ENCODE data around the gene ZMYND8.
A peak's percentile ranks its signal among the peaks of the same experiment; 100 is the strongest.
"Not testable (repeated sequence)": the region's sequence is repeated elsewhere in the genome, so short reads cannot be mapped to it uniquely, and the experiment has no call there.

ZMYND8 gene

DNA sequence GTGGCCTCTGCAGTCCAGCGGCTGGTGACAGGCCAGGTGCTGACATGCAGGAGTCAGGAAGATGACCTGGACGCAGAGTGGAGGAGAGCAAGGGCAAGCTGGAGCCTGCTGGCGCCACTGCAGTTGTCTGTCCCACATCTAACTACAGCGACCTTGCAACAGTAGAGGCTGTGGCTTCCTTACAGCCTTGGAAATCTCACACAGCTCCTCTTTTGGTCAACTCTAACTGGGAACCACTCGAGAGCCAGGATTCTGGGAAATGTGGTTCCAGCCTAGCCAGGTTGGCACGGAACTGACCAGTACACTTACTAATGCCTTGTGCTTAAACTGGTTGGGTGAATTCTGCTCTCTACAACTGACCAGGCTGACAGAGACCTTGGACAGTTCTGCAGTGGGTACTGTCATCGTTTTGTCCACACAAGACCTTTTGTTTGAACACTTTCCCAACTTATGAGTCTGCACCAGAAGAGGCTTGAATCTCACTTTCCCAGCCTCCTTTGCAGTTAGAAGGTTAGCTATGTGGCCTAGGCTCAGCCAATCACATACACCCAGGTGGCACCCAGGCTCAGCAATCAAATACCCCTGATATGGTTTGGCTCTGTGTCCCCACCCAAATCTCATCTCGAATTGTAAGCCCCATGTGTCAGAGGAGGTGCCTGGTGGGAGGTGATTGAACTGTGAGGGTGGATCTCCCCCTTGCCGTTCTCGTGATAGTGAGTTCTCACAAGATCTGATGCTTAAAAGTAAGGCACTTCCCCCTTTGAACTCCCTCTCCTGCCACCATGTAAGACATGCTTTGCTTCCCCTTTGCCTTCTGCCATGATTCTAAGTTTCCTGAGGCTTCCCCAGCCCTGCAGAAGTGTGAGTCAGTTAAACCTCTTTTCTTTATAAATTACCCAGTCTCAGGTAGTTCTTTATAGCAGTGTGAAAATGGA, 153.5 kb downstream of the ZMYND8 start:
- DNase-seq (ENCODE audit: low read depth): no peak

DNA sequence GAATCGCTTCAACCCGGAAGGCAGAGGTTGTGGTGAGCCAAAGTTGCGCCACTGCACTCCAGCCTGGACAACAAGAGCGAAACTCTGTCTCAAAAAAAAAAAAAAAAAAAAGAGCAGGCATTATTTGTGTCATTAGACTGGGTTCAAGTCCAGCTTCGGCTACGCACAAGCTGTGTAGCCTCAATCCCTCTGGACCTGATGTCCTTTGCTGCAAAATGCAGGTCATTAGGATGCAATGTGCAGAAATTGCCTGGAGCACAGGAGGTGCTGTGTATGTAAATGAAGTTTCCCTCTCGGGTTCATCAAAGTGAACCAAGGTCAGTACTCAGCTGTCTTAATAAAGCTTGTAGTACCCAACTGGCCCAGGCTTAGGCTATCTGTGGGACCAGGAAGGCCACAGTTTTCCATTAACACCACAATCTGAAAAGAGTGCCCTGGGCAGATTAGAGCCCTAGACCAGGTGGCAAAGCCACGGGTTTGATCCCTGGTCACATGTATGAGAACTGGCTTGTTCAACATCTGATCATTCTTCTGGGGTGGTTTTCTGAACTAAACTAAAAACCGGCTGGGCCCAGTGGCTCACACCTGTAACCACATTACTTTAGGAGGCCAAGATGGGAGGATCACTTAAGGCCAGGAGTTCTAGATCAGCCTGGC, 155.3 kb downstream of the ZMYND8 start:
- DNase-seq (ENCODE audit: low read depth): no peak

DNA sequence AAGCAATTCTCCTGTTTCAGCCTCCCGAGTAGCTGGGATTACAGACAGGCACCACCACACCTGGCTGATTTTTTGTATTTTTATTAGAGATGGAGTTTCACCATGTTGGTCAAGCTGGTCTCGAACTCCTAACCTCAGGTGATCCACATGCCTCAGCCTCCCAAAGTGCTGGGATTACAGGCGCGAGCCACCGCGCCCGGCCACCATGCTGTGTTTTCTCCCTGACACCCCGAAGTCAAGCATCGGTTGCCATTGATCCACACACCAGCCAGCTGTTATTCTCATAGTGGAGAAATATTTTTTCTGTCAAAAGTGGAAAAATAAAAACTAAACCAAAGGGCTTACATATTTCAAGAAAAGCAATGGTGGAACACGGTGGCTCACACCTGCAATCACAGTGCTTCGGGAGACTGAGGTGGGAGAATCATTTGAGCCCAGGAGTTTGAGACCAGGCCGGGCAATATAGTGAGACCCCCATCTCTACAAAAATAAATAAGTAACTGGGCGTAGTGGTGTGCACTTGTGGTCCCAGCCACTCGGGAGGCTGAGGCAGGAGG, 157.4 kb downstream of the ZMYND8 start:
- DNase-seq (ENCODE audit: low read depth): no peak

DNA sequence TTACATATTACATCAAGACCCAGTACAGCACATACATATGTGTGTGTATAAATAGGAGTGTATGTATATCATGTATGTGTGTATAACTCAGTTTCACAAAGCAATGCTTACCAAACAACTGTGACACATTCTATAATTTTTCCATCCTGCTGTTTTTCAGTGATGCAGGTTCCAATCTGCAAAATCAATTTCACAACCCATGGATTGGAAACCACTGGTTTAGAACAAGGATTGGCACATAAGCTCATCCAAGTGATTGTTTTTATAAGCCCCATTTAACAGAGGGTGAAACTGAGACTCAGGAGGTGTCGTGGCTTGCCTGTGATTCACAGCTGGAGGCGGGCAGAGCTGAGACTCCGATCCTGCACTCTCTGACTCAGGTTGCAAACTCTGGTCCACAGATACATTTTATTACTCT, 158.2 kb downstream of the ZMYND8 start:
- DNase-seq (ENCODE audit: low read depth): no peak

DNA sequence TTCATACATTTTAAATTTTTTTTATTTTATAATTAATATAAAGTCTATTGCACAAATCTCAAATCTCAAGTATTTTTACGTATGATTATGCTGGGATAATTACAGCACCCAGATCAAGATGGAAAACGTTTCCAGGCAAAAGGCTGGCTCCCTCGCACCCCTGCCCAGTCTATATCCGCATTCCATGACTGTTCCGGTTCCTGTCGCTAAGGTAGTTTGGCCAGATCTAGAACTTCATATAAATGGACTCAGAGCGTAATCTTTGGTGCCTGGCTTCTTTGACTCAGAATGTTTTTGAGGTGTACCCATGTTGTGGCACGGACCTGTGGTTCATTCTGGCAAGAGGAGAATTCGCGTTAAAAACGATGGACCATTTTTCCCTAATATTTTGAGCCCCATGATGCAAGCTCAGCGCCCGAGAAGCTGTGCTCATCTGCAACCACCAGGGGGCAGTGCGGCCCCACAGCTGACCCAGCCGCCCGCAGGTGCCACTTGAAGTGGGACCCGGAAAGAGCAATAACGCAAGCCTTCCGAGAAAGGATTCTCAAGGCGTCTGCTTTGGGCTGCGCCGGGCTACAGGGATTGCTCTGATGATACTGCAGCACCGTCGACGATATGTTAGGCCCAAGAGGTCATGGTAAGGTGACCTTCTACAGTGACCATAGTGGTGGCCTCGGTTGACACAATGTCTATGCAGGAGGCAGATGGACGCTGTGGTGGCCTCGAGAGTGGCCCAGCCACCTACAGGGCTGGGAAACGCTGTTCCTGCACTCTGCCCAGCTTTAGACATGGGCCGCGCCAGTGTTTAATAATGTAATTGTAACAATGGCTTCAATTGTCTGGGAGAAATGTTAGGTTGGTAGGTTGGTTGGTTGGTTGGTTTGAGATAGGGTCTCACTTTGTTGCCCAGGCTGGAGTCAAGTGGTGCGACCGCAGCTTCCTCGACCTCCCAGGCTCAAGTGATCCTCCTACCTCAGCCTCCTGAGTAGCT, 160.1 kb downstream of the ZMYND8 start:
- peak; percentile 39 for DNase-seq (ENCODE audit: low read depth)

DNA sequence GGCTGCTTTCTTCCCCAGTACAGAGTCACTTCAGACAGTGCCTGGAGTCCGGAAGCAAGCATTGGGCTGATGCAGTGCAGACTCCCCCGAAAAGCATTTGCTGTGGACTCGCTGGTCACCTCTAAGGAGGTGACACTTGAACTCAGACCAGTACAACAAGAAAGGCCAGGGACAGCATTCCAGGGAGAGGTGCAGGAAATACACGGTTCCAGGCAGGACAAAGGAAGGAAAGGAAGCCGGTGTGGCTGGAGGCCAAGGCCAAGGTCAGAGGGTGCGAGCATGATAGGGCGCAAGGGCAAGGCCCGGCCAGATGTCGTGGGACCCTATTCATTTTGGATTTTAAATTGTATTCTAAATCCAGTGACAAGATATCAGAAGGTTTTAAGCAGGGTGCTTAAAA, 160.9 kb downstream of the ZMYND8 start:
- no peak for DNase-seq (ENCODE audit: low read depth)

DNA sequence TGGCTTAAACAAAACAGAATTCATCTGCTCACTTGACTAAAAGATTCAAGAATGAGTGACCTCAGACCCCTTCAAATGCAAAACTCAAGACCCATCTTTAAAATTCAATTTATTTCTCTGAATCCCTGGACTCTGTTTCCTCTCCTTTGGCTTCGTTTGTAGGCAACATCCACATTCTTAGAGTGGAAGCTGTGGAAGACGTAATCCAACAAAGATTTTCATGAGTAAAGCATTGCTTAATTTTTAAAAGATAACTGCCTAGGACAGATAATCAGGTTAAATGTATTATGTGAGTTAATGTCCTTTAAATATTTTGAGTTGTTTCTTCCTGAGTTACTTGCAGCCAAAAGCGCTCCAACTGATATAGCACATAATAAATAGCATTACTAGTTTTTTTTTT, 164.5 kb downstream of the ZMYND8 start:
- no peak for DNase-seq (ENCODE audit: low read depth)

DNA sequence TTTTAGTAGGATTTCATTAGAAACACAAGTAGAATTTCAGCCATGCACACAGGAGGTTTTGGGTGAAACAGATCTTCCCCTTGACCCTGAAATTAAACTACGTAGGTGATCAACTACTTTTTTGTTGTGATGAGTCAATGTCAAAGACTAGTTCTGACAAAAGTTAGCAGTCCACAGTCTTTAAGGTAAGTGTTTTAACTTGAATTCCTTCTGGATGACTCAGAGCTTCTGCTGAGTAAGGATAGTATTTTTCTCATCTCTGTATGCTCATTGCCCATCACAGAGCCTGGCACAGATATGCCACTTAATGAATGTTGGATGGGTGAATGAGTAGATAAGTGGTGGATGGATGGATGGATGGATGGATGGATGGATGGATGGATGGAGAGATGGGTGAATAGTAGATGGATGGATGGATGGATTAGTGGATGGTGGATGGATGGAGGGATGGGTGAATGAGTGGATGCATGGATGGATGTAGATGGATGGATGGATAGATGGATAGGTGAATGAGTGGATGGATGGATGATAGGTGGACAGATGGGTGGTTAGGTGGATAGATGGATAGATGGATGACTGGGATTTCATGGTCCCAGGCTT, 165.3 kb downstream of the ZMYND8 start:
- no peak for DNase-seq (ENCODE audit: low read depth)

DNA sequence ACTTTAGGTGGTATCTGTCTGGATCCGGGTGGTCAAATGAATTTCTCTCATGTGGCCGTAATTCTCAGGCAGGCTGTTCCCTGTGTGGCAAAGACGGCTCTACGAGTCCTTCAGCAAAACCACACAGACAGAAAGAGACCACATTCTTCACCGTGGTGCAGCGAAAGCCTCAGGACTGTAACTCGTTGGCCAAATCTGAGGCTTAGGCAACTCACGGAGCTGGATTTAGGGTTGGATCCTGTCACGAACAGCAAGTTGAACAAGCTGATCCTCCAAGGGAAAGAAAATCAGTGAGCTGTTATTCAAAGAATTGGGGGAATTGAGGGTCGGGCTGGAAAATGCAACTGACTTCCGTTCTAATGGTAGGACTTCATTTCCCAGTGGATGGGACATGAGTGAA, 167.4 kb downstream of the ZMYND8 start:
- no peak for DNase-seq (ENCODE audit: low read depth)

DNA sequence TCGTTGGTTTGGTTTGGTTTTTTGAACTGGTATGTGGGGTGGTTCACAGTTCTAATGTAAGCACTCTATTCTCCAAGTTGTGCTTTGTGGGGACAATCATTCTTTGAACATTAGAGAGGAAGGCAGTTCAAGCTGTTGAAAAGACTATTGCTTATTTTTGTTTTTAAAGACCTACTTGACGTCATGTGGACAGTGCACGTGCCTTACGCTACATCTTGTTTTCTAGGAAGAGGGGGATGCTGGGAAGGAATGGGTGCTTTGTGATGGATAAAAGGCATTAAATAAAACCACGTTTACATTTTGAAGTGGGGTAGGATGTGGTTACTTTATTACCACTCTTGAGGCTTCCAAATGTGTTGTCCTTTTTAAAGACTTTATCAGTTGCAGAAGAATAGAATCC, 168.0 kb downstream of the ZMYND8 start:
- DNase-seq (ENCODE audit: low read depth): no peak

DNA sequence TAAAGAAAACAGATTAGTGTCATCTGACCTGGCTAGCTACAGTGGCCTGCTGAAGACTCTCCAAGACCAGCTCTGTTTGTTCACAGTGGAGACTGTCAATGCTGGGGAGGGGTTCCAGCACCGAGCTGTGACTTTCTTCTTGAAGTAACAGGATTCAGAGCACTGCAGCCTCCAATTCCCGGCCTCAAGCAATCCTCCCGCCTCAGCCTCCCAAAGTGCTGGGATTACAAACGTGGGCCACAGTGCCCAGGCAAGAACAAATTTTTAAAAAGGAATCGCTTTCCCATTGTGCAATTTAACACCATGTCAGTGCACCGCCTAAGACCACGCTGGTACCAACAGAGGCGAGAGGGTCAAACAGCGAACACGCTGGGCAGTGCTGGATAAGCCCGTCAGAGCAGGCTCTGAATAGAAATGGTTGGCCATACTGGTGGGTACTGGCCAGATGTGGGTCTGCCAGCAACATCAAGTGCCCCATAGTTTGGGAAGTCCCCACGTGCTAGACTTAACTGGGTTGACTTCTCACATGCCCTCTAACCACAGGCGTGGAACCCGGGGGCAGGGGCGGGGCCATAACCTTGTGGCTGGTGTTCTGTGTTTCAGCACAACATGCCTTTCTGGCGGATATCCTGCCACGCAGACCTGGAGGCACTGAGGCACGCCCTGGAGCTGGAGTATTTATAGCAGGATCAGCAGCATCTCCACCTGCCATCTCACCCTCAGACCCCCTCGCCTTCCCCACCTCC, 168.9 kb downstream of the ZMYND8 start:
- DNase-seq (ENCODE audit: low read depth): no peak

DNA sequence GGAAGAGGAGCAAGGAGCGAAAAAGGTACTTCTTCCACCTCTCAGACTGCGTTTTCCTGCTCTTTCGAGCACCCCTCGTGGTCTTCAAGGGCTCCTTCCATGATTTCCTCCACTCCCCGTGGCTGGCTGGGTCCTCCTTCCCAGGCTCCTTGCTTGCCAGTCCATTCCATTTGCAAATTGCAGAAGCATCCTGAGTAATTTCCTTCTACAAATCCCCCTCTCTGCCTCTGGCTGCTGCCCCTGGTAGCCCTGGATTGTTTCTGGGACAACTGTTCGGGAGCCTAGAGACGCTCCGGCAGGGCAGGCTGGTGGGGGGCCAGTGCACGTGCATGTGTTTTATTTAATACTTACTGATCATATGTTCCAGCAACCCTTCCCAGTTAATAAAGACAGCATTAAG, 173.1 kb downstream of the ZMYND8 start:
- DNase-seq (ENCODE audit: low read depth): no peak

DNA sequence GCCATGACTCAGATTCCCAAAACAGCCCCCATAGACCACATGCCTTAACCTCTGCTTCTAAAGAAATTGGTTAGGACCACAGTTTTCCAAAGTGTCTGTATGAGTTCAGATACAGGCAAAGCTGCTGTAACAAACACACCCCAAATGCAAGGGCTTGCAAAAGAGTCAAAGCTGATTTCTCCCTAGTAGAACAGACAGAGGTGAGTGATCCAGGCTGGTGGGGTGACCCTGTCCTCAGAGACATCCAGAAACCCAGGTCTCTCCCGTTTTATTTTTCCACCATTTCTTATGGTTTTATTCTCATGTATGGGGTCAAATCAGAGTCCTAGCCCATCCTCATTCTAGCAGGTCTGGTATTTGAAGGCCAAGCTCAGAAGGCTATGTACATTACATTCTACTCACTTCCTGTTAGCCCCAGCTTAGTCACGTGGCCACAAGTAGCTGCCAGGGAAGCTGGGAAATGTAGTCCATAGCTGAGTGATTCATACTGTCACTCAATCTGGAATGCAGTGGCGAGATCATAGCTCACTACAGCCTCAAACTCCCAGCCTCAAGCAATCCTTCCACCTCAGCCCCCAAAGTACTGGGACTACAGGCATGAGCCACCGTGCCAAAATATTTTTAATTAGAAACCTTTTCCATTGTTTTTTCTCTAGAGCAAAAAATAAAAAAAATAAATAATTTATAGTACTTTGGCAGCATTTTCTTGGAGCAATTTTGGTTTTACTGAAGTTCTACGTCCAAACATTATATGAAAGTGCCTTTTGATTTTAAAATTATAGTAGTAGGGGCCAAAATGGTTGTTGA, 175.2 kb downstream of the ZMYND8 start:
- DNase-seq (ENCODE audit: low read depth): peak; percentile 47

DNA sequence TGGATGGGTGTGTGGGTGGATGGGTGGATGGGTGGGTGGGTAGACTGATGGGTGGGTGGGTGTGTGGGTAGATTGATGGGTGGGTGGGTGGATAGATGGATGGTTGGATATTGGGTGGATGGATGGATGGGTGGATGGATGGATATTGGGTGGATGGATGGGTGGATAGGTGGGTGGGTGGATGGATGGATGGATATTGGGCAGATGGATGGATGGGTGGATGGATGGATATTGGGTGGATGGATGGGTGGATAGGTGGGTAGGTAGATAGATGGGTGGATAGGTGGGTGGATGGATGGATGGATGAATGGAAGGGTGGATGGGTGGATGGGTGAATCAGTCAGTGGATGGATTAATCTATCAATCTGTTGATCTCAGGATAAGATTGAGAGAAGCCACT, 177.2 kb downstream of the ZMYND8 start:
- no peak for DNase-seq (ENCODE audit: low read depth)

DNA sequence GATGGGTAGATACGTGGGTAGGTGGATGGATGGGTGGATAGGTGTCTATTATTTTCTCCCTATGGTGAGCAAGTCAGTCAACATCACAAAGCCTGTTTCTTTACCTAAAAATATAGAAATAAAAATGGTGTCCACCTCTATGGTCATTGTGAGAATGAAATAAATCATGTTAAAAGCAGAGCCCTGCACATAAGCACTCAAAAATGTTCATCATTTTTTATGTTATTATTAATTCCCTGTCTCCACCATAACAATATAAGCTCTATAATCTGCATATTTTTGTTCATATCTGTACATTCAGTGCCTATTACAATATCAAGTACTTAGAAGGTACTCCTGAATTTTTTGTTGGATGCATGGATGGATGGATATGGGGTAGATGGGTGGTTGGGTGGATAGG, 177.6 kb downstream of the ZMYND8 start:
- no peak for DNase-seq (ENCODE audit: low read depth)

DNA sequence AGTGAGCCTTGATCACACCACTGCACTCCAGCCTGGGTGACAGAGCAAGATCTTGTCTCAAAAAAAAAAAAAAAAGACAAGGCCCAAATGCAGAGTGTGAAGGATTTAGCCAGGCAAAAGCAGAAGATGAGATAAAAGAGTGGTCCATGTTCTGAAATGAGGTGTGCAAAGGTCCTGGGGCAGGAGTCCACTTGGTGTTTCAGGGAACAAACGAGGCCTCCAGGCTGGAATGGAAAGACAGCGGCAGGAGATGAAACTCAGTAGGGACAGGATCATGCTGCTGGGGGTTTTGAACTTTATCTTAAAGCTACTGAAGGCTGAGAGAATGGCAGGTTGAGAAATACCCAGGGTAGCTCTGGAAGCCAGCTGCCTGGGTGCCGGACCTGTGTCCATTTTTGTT, 178.2 kb downstream of the ZMYND8 start:
- DNase-seq (ENCODE audit: low read depth): no peak

DNA sequence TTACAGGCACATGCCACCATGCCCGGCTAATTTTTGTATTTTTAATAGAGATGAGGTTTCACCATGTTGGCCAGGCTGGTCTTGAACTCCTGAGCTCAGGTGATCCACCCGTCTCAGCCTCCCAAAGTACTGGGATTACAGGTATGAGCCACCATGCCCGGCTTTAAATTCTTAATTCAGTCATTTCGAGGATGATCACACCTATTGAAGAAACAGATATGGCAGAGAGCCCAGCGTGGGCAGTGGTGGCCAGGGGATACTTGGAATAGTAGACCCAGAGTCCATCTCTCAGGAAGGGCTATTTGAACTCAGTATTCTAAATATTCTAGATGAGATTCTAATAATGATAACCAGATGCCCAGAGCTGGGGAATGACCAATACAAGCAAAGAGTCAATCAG, 180.3 kb downstream of the ZMYND8 start:
- DNase-seq (ENCODE audit: low read depth): not testable (repeated sequence)

DNA sequence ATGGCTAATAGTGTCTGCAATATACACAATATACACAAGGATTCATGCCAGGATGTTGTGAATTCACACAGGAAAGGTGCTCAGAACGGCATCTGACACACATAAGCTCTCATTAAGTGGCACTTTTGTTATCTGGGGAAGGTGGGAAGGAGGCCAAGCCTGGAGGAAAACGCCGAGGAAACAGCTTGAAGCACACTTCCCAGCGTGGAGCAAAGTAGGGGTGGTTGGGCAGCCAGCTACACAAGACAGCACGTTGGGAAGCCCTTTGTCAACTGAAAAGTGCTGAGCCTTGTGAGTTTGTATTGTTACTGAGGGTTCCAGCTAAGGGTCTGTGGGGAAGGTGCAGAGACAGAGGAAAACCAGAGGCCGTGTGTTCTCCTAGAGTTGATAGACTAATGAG, 181.0 kb downstream of the ZMYND8 start:
- no peak for DNase-seq (ENCODE audit: low read depth)

DNA sequence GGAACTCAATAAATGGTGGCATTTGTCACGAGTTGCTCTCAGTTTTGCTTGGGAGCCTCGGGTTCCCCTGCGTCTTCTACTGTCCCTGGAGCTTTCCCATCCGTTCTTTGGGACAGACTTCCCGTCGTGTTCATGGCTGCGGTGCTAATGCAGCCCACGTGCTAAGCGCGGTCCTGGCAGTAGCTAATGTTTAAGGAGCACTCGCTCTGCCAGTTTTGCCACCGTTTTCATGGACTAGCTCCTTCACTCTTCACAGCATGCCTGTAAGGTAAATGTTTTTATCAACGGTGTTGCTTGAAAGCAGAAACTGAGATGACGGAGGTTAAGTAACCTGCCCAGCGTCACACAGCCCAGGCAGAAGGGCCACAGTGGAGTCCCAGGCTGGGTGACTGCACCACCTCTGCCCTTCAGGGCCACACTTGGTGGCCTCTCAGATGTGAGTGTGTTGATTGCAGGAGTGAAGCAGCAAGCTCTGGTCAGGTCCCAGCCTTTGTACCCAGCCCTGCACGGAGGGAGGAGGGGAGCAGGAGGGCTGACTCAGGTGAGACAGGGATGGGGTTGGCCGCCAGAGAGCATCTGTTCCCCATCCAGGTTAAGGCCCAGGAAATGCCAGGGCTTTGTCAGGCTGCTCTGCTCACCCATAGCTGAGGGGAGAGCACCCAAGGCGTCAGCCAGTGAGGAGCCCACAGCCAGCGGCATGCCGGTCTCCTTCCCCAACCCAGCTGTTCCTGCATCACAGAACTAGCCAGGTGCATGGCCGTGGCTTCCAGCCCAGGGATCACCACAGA, 181.8 kb downstream of the ZMYND8 start:
- no peak for DNase-seq (ENCODE audit: low read depth)

Data from fibroblast of the conjunctiva (primary cell).